HG02571 (cell line): ENCODE data around the gene SCN9A.
"Not testable (repeated sequence)": the region's sequence is repeated elsewhere in the genome, so short reads cannot be mapped to it uniquely, and the experiment has no call there.

Experiments used
- ATAC-seq: cut with Tn5 transposase; IDR thresholded peaks from one replicate; pipeline ENCODE4 v1.9.1; 2021; ENCODE audit warnings: mild to moderate bottlenecking, moderate library complexity; ENCODE audit not compliant: unreplicated experiment

The SCN9A gene

GRCh38 chr2:166256896-166257295 is 118.8 kb downstream of the SCN9A start:
- ATAC-seq: no peak

GRCh38 chr2:166249318-166249717 is 126.4 kb downstream of the SCN9A start:
- ATAC-seq: no peak

GRCh38 chr2:166246901-166247300 is 128.8 kb downstream of the SCN9A start:
- no peak for ATAC-seq

- ATAC-seq: no peak
Measured at GRCh38 chr2:166242309-166242708, 133.4 kb downstream of the SCN9A start.

GRCh38 chr2:166240387-166241313 is 135.1 kb downstream of the SCN9A start:
- ATAC-seq: no peak

- no peak for ATAC-seq
Measured at GRCh38 chr2:166239548-166239947, 136.2 kb downstream of the SCN9A start.

GRCh38 chr2:166238176-166238575 is 137.6 kb downstream of the SCN9A start:
- no peak for ATAC-seq

GRCh38 chr2:166234112-166234846 is 141.5 kb downstream of the SCN9A start:
- no peak for ATAC-seq

- ATAC-seq: no peak
Measured at GRCh38 chr2:166233244-166233643, 142.5 kb downstream of the SCN9A start.

- ATAC-seq: no peak
Measured at GRCh38 chr2:166230724-166231070, 145.0 kb downstream of the SCN9A start.

GRCh38 chr2:166230024-166230723 is 145.6 kb downstream of the SCN9A start:
- ATAC-seq: no peak

- ATAC-seq: no peak
Measured at GRCh38 chr2:166229678-166230023, 146.1 kb downstream of the SCN9A start.

- ATAC-seq: no peak
Measured at GRCh38 chr2:166224197-166224596, 151.5 kb downstream of the SCN9A start.

GRCh38 chr2:166223298-166223697 is 152.4 kb downstream of the SCN9A start:
- no peak for ATAC-seq

- ATAC-seq: no peak
Measured at GRCh38 chr2:166211079-166211478, 164.7 kb downstream of the SCN9A start.

GRCh38 chr2:166209944-166210343 is 165.8 kb downstream of the SCN9A start:
- ATAC-seq: not testable (repeated sequence)

GRCh38 chr2:166209367-166209766 is 166.4 kb downstream of the SCN9A start:
- ATAC-seq: not testable (repeated sequence)

GRCh38 chr2:166206153-166206552 is 169.6 kb downstream of the SCN9A start:
- not testable (repeated sequence) for ATAC-seq

- ATAC-seq: no peak
Measured at GRCh38 chr2:166202778-166203177, 173.0 kb downstream of the SCN9A start.

- no peak for ATAC-seq
Measured at GRCh38 chr2:166197446-166197845, 178.3 kb downstream of the SCN9A start.

- ATAC-seq: no peak
Measured at GRCh38 chr2:166193407-166193806, 182.3 kb downstream of the SCN9A start.

GRCh38 chr2:166188084-166188483 is 187.7 kb downstream of the SCN9A start:
- ATAC-seq: no peak
